ENCODE results near the gene CCDC71. TPM values are rescaled to one million over a fixed set of nuclear protein-coding genes. Genes with fewer than 3 reads are reported as not detected.

Gene CCDC71
- total and polyA plus RNA-seq, 2 experiments from 2014 or later = 1.9 to 44.2 TPM

DNA sequence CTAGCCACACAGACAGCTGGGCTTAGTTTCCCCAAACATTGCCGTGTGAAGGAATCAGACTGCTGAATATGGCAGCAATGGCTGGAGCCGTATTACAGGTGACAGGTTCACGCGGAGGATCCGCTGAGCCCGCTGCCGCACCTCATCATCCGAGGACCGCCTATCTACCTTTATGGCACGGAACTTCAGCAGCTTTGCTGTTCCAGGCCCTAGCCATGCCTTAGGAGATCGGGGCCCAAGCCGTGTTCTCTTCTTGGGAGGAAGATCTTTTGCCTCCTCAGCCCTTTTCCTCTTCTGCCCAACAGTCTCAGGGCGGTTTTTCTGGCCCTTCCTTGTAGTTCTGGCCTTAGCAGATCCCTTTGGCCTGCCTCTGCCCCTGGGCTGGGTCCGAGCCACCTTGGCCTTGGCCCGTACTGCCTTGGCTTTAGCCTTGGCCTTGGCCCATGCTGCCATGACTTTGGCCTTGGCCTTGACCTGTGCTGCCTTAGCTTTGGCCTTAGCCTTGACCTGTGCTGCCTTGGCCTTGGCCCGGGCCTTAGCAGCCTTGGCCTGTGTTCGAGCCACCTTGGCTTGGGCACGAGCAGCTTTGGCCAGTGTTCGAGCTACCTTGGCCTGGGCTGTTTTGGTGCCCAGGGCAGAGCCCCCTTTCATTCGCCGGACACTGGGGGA lies 3.2 kb downstream of the CCDC71 start:
- H4K20me1 ChIP-seq (replicated peaks; ENCODE audit: insufficient read depth) = peaks cover 10% of the 10 kb centered on the region
- H3K9me2 ChIP-seq (ENCODE audit: insufficient read depth) = peaks cover 8% of the 10 kb centered on the region; the same call in 1 of the 2 replicates
- no peak overlapping the region for H2AFZ ChIP-seq
- peaks cover 18% of the 10 kb centered on the region for H3K79me2 ChIP-seq (replicated peaks; ENCODE audit: insufficient read depth)
- no peaks in the 10 kb centered on the region; the same call in 1 of the 2 replicates for H3K36me3 ChIP-seq (ENCODE audit: insufficient read depth)
- no peaks in the 10 kb centered on the region for H3K27me3 ChIP-seq (ENCODE audit: insufficient read depth)
- no peak overlapping the region for H3K4me2 ChIP-seq
- H3K27ac ChIP-seq (ENCODE audit: low read depth) = no peak overlapping the region
- peaks cover 5% of the 10 kb centered on the region; the same call in 1 of the 2 replicates for H3F3A ChIP-seq (replicated peaks; ENCODE audit: low read depth)
- Mint-ChIP-seq H3K4me3 (no peak overlapping the region), H3K27me3 (ENCODE audit: insufficient read depth, low read depth, poor library complexity) (peaks cover 4% of the 10 kb centered on the region), H3K9me3 (no peaks in the 10 kb centered on the region), H3K36me3 (ENCODE audit: low read depth) (peaks cover 26% of the 10 kb centered on the region), H3K4me1 (peaks cover 13% of the 10 kb centered on the region), H3K27ac (no peak overlapping the region)
- no peak overlapping the region for H3K4me3 ChIP-seq
- DNase-seq (ENCODE audit: low spot score) (no peak), ATAC-seq (no peak)
- peaks cover 14% of the 10 kb centered on the region for H3K4me1 ChIP-seq (ENCODE audit: insufficient read depth)
- TF ChIP-seq NANOG (IDR thresholded peaks at IDR 0.05; ENCODE audit: borderline replicate concordance) (no peak), POLR2AphosphoS5 (IDR thresholded peaks at IDR 0.05; ENCODE audit: low read depth) (peak; percentile 46)

DNA sequence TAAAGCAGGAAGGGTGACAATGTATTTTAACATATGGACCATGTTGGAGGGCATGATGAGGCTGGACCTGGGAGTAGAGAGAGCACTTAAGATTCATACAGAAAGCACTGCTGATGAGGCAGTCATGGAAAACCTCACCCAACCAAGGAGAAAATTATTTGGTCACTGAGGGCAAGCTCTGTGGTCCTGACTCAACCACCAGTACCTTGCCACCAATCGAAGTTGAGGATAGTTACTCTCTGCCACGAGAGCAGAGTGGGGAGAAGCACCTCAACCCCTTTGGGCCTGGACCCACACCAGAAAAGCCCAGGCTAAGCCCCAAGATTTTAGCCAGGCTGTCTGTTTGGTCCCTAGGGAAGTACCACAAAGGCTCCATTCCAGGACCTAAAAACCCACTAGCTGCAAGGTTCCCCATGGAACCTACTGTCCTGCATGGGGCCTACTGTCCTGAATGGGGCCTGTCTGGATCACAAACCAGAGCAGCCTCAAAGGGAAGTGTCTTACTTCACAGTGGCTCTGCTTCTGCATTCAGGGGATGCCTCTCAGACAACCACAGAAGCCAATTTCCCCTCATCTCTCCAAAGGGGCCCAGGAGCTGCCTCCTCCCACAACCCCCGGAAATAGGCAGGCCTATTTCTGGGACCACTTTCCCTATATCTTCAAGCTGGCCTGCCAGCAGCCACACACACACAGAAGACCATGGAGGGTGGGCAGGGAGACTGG lies 4.2 kb downstream of the CCDC71 start:
- H3K4me2 ChIP-seq = no peak overlapping the region
- H4K20me1 ChIP-seq (replicated peaks; ENCODE audit: insufficient read depth) = peaks cover 10% of the 10 kb centered on the region
- peaks cover 13% of the 10 kb centered on the region for H3K4me1 Mint-ChIP-seq
- no peak for TF ChIP-seq EZH2phosphoT487 (IDR thresholded peaks at IDR 0.05; ENCODE audit: unreplicated experiment)
- TF ChIP-seq EZH2 (IDR thresholded peaks at IDR 0.05; ENCODE audit: low read depth, unreplicated experiment) = no peak
- TF ChIP-seq JUNB (IDR thresholded peaks at IDR 0.05; ENCODE audit: unreplicated experiment) = no peak
- no peak for TF ChIP-seq POLR2AphosphoS5 (IDR thresholded peaks at IDR 0.05; ENCODE audit: low read depth)
- no peak for TF ChIP-seq ETS1 (IDR thresholded peaks at IDR 0.05)
- TF ChIP-seq REST (IDR thresholded peaks at IDR 0.05; ENCODE audit: unreplicated experiment) = no peak
- TF ChIP-seq ZNF462 (CRISPR knock-in tag; IDR thresholded peaks at IDR 0.05) = no peak
- TF ChIP-seq ZNF331 (CRISPR knock-in tag; IDR thresholded peaks at IDR 0.05; ENCODE audit: low read depth) = no peak

More for the DNA sequence above, 4.2 kb downstream of the CCDC71 start:
- no peak for DNase-seq (ENCODE audit: low spot score)
- Histone ChIP-seq H2AFZ (no peak overlapping the region), H3K4me3 (no peak overlapping the region), H3K36me3 (ENCODE audit: insufficient read depth) (no peaks in the 10 kb centered on the region; the same call in 1 of the 2 replicates), H3K27ac (ENCODE audit: low read depth) (no peak overlapping the region), H3K4me1 (ENCODE audit: insufficient read depth) (peaks cover 14% of the 10 kb centered on the region), H3F3A (replicated peaks; ENCODE audit: low read depth) (peaks cover 11% of the 10 kb centered on the region), H3K27me3 (ENCODE audit: insufficient read depth) (no peaks in the 10 kb centered on the region), H3K79me2 (replicated peaks; ENCODE audit: insufficient read depth) (peaks cover 18% of the 10 kb centered on the region), H3K9me2 (ENCODE audit: insufficient read depth) (peaks cover 7% of the 10 kb centered on the region; the same call in 1 of the 2 replicates)
- no peak overlapping the region for H3K27ac Mint-ChIP-seq
- no peak for ATAC-seq
- H3K4me3 Mint-ChIP-seq = no peak overlapping the region
- peaks cover 4% of the 10 kb centered on the region for H3K27me3 Mint-ChIP-seq (ENCODE audit: insufficient read depth, low read depth, poor library complexity)
- peaks cover 26% of the 10 kb centered on the region for H3K36me3 Mint-ChIP-seq (ENCODE audit: low read depth)
- H3K9me3 Mint-ChIP-seq = no peaks in the 10 kb centered on the region

Measured in GM23338 (cell line).